SK-N-SH treated with all-trans-retinoic acid at 6 μM for 48 hours (cell line): ENCODE results near the gene LYPLA2.

Source experiments
- ATAC-seq: fragments of 200-7000 bp; cut with Tn5 transposase; 3 replicates; pipeline ENCODE4 v1.9.1; 2020; ENCODE audit warnings: mild to moderate bottlenecking, moderate library complexity
- BACH2 ChIP-seq: fragments of 250-450 bp; sonication (Bioruptor Pico); IDR thresholded peaks from 2 replicates; pipeline ENCODE4 v1.9.0; 2021; ENCODE audit warnings: mild to moderate bottlenecking, borderline replicate concordance
- CREB5 ChIP-seq: fragments of 250-450 bp; sonication (Bioruptor Pico); IDR thresholded peaks from 2 replicates; pipeline ENCODE4 v1.5.1; 2020; ENCODE audit warnings: low read depth, mild to moderate bottlenecking, moderate library complexity
- CSDC2 ChIP-seq: fragments of 250-450 bp; sonication (Bioruptor Pico); IDR thresholded peaks from 2 replicates; pipeline ENCODE4 v1.5.0; 2020; ENCODE audit warnings: mild to moderate bottlenecking, moderate library complexity
- CSRNP3 ChIP-seq: fragments of 250-450 bp; sonication (Bioruptor Pico); IDR thresholded peaks from 2 replicates; pipeline ENCODE4 v1.5.1; 2021; ENCODE audit warnings: mild to moderate bottlenecking, moderate library complexity
- ESRRG ChIP-seq: fragments of 250-450 bp; sonication (Bioruptor Pico); IDR thresholded peaks from 2 replicates; pipeline ENCODE4 v1.6.1; 2021; ENCODE audit warnings: mild to moderate bottlenecking
- GLIS3 ChIP-seq: fragments of 250-450 bp; sonication (Bioruptor Pico); IDR thresholded peaks from 2 replicates; pipeline ENCODE4 v1.5.0; 2020; ENCODE audit warnings: mild to moderate bottlenecking, moderate library complexity
- ISL1 ChIP-seq: fragments of 250-450 bp; sonication (Bioruptor Pico); IDR thresholded peaks from 2 replicates; pipeline ENCODE4 v2.1.2; 2022; ENCODE audit warnings: mild to moderate bottlenecking, moderate library complexity
- PATZ1 ChIP-seq: fragments of 250-450 bp; sonication (Bioruptor Pico); IDR thresholded peaks from 2 replicates; pipeline ENCODE4 v1.8.0; 2020; ENCODE audit warnings: mild to moderate bottlenecking, moderate library complexity, borderline replicate concordance
- POU6F1 ChIP-seq: fragments of 250-450 bp; sonication (Bioruptor Pico); IDR thresholded peaks from 2 replicates; pipeline ENCODE4 v1.8.0; 2021; ENCODE audit warnings: low read depth, mild to moderate bottlenecking, moderate library complexity, borderline replicate concordance
- TCF4 ChIP-seq: fragments of 250-450 bp; sonication (Bioruptor Pico); IDR thresholded peaks from 2 replicates; pipeline ENCODE4 v1.8.0; 2021; ENCODE audit warnings: mild to moderate bottlenecking, moderate library complexity, borderline replicate concordance
- TOX ChIP-seq: fragments of 250-450 bp; sonication (Bioruptor Pico); IDR thresholded peaks from 2 replicates; pipeline ENCODE4 v1.8.0; 2021; ENCODE audit warnings: mild to moderate bottlenecking, moderate library complexity, borderline replicate concordance
- ZC3H10 ChIP-seq: fragments of 250-450 bp; sonication (Bioruptor Pico); IDR thresholded peaks from 2 replicates; pipeline ENCODE4 v1.5.1; 2021; ENCODE audit warnings: mild to moderate bottlenecking, moderate library complexity
- ZFP30 ChIP-seq: fragments of 450-650 bp; formaldehyde crosslinking; IDR thresholded peaks from 2 replicates; pipeline ENCODE4 v1.5.0; 2022; ENCODE audit warnings: mild to moderate bottlenecking, moderate library complexity
- ZNF8 ChIP-seq: fragments of 450-650 bp; formaldehyde crosslinking; IDR thresholded peaks from 2 replicates; pipeline ENCODE4 v1.5.0; 2020; ENCODE audit warnings: mild to moderate bottlenecking, moderate library complexity

The LYPLA2 gene

GRCh38 chr1:23790696-23791515, at the start of gene LYPLA2:
TSS of gene LYPLA2 (plus strand) at chr1:23791145. CDS start at chr1:23792683, 1,538 bp downstream.
- peak; percentile 91 for ATAC-seq
- TF ChIP-seq TOX (CRISPR knock-in tag) (no peak), CSDC2 (CRISPR knock-in tag) (0 out of 2 replicates have a peak, but pooled peaks have one; percentile 40)

- TF ChIP-seq TOX (CRISPR knock-in tag): no peak
- no peak for TF ChIP-seq ZC3H10 (CRISPR knock-in tag)
- no peak for TF ChIP-seq CSDC2 (CRISPR knock-in tag)
- TF ChIP-seq ZNF8 (CRISPR knock-in tag): no peak
- TF ChIP-seq PATZ1 (CRISPR knock-in tag): no peak
- TF ChIP-seq POU6F1 (CRISPR knock-in tag): no peak
- TF ChIP-seq ESRRG (CRISPR knock-in tag): no peak
- no peak for TF ChIP-seq ISL1 (CRISPR knock-in tag)
- no peak for TF ChIP-seq TCF4 (CRISPR knock-in tag)
- TF ChIP-seq, all 23 proteins: peak for 0
These were observed 49.3 kb upstream of the LYPLA2 start for GRCh38 chr1:23741609-23742008.

GRCh38 chr1:23742670-23743286, 48.2 kb upstream of the LYPLA2 start:
- ATAC-seq: peak; percentile 53
- TF ChIP-seq PATZ1 (CRISPR knock-in tag): no peak
- no peak for TF ChIP-seq POU6F1 (CRISPR knock-in tag)
- TF ChIP-seq ISL1 (CRISPR knock-in tag): no peak
- TF ChIP-seq GLIS3: no peak
- TF ChIP-seq BACH2 (CRISPR knock-in tag): no peak

More at GRCh38 chr1:23741609-23742008, 49.3 kb upstream of the LYPLA2 start:
- ATAC-seq: no peak

GRCh38 chr1:23743287-23744152, 47.4 kb upstream of the LYPLA2 start, which contains the start of gene ELOA:
TSS of gene ELOA (plus strand) at chr1:23743471. CDS start at chr1:23743504, 33 bp downstream.
- ATAC-seq: peak; percentile 88
- no peak for TF ChIP-seq CSRNP3 (CRISPR knock-in tag)
- TF ChIP-seq ZFP30 (CRISPR knock-in tag): no peak
- no peak for TF ChIP-seq TOX (CRISPR knock-in tag)
- no peak for TF ChIP-seq ZNF8 (CRISPR knock-in tag)
- no peak for TF ChIP-seq TCF4 (CRISPR knock-in tag)
- TF ChIP-seq CREB5 (CRISPR knock-in tag): no peak
- TF ChIP-seq BACH2 (CRISPR knock-in tag): no peak
